Kidney (tissue), 14 donors: Measurements from ENCODE around the gene A1BG. TPM values are rescaled to one million over a fixed set of nuclear protein-coding genes. Genes with fewer than 3 reads are reported as not detected.

Experiments used
- DNase-seq, 5 donors: peaks; one replicate each; pipeline ENCODE4 v3.0.0-alpha.2; 2013 to 2020
- FAIRE-seq: peaks from 2 replicates; lab custom pipeline; 2012; peaks lifted over from hg19 to GRCh38; lab: Jason Lieb, UNC
- H3K27ac ChIP-seq, 2 donors: one replicate each; pipeline ENCODE4 v1.7.0; 2013; ENCODE audit warnings: low read depth in 2 of 2, low read length in 2 of 2, inconsistent platforms in 1 of 2
- H3K27me3 ChIP-seq: one replicate; pipeline ENCODE4 v1.7.1; 2013; ENCODE audit warnings: low read length, inconsistent platforms; ENCODE audit not compliant: control insufficient read depth, insufficient read depth
- H3K36me3 ChIP-seq, 3 donors: one replicate each; pipeline versions ENCODE4 v1.7.0 to v1.7.1; 2013; ENCODE audit warnings: low read length in 3 of 3, control low read depth in 1 of 3, inconsistent platforms in 1 of 3; ENCODE audit not compliant: insufficient read depth in 3 of 3, control insufficient read depth in 2 of 3
- H3K4me1 ChIP-seq, 3 donors: one replicate each; pipeline versions ENCODE4 v1.7.0 to v1.7.1; 2013; ENCODE audit warnings: low read length in 3 of 3, inconsistent platforms in 1 of 3, low read depth in 1 of 3; ENCODE audit not compliant: control insufficient read depth in 2 of 3, insufficient read depth in 2 of 3
- H3K4me3 ChIP-seq, 3 donors: one replicate each; pipeline versions ENCODE4 v1.7.0 to v1.8.1; 2013; ENCODE audit warnings: low read length in 3 of 3, control low read depth in 1 of 3, inconsistent platforms in 1 of 3
- H3K9ac ChIP-seq, 3 donors: one replicate each; pipeline versions ENCODE4 v1.7.0 to v1.7.1; 2013; ENCODE audit warnings: low read length in 3 of 3, control low read depth in 1 of 3, inconsistent platforms in 1 of 3
- H3K9me3 ChIP-seq, 3 donors: one replicate each; pipeline versions ENCODE4 v1.7.0 to v1.7.1; 2013; ENCODE audit warnings: low read length in 3 of 3, control low read depth in 1 of 3, inconsistent platforms in 1 of 3; ENCODE audit not compliant: control insufficient read depth in 2 of 3, insufficient read depth in 1 of 3
- intact Hi-C: fragments of 100-400 bp; cut with DNase I; formaldehyde crosslinking; loops from one replicate; pipeline ENCODE4 v1.11.1; 2022
- polyA plus RNA-seq: library from polyadenylated mRNA; stranded (reverse); fragments of 350-450 nt; fragmentation: Illumina TruSeq; extraction: RNeasy Lipid Tissue Mini Kit (QIAGEN cat#74804); gene quantifications from one replicate; pipeline ENCODE4 v1.2.3, GENCODE V29; 2014; ENCODE audit warnings: low read depth, low replicate concordance; ENCODE audit not compliant: insufficient read depth
- total RNA-seq: library from RNA; stranded (reverse); fragmentation: NEBNext Ultra II Directional; extraction: Animal tissue kit (Norgen Biotek cat#: 25700); gene quantifications from one replicate; pipeline ENCODE4 v1.2.1, GENCODE V29; 2021
- TF ChIP-seq, protein P1 (sequence below): IDR thresholded peaks from 3 replicates; pipeline ENCODE4 v1.5.1; 2012; ENCODE audit warnings: mild to moderate bottlenecking, moderate library complexity, borderline replicate concordance; ENCODE audit not compliant: insufficient read depth; ENCODE audit errors: extremely low read depth
- donor health status: control.
- donor health status: control.
- donor health status: control.
- donor health status: control.
- donor health status: control.
- donor health status: DM: yes; HTN: yes; CAD: no.
- donor health status: Normal renal cell carcinoma (clear cell type).

A1BG gene
- total and polyA plus RNA-seq, 2 donors from 2014 or later, result 10.9 to 19.0 TPM

- intact Hi-C loops, result no loop called here
- peak in 1 of 5 donors; percentile 34 for DNase-seq
- H3K27me3 ChIP-seq, result peaks cover 2% of the 10 kb centered on the region
Observed at GRCh38 chr19:58398545-58398944, 45.3 kb upstream of the A1BG start.

DNA sequence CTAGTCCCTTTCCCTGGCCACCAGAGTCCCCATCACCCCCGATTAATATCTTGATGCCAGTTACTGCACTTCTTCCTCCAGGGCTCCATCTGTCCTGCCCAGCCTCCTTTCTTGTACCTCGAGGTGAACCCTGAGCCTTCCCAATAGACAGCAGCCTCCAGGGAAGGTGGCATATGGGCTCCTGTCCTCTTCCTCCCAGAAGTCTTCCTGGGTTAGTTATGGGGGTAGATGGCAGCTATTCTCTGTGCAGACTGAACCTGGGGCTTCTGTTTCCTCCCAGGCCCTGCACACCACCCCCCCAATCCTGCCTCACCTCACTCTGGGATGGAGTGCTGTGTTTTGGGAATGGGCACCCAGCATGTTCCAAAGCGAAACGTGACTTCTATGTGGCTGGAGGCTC, 44.8 kb upstream of the A1BG start:
- H3K27me3 ChIP-seq, result peaks cover 2% of the 10 kb centered on the region
- H3K36me3 ChIP-seq, result peaks cover 0 to 14% (median 9%) of the 10 kb centered on the region in 3 donors
- no peak overlapping the region for H3K9ac ChIP-seq
- FAIRE-seq, result no peak
- TF ChIP-seq, protein P1, sequence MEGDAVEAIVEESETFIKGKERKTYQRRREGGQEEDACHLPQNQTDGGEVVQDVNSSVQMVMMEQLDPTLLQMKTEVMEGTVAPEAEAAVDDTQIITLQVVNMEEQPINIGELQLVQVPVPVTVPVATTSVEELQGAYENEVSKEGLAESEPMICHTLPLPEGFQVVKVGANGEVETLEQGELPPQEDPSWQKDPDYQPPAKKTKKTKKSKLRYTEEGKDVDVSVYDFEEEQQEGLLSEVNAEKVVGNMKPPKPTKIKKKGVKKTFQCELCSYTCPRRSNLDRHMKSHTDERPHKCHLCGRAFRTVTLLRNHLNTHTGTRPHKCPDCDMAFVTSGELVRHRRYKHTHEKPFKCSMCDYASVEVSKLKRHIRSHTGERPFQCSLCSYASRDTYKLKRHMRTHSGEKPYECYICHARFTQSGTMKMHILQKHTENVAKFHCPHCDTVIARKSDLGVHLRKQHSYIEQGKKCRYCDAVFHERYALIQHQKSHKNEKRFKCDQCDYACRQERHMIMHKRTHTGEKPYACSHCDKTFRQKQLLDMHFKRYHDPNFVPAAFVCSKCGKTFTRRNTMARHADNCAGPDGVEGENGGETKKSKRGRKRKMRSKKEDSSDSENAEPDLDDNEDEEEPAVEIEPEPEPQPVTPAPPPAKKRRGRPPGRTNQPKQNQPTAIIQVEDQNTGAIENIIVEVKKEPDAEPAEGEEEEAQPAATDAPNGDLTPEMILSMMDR, result no peak
- no peak overlapping the region for H3K4me3 ChIP-seq
- intact Hi-C loops, result no loop called here
- peak in 1 of 5 donors; percentile 13 for DNase-seq
- H3K27ac ChIP-seq, result no peak overlapping the region
- H3K4me1 ChIP-seq, result peaks cover 0 to 13% (median 10%) of the 10 kb centered on the region in 3 donors
- no peaks in the 10 kb centered on the region for H3K9me3 ChIP-seq

More at GRCh38 chr19:58398545-58398944, 45.3 kb upstream of the A1BG start:
- no peaks in the 10 kb centered on the region for H3K9me3 ChIP-seq
- peaks cover 0 to 9% (median 9%) of the 10 kb centered on the region in 3 donors for H3K36me3 ChIP-seq
- no peak overlapping the region for H3K4me3 ChIP-seq
- TF ChIP-seq, protein P1, result no peak
- no peak for FAIRE-seq
- H3K27ac ChIP-seq, result no peak overlapping the region
- H3K9ac ChIP-seq, result no peak overlapping the region
- H3K4me1 ChIP-seq, result peaks cover 0 to 13% (median 10%) of the 10 kb centered on the region in 3 donors

- Histone ChIP-seq H3K4me3 (no peak overlapping the region), H3K27me3 (peaks cover 2% of the 10 kb centered on the region), H3K9ac (no peak overlapping the region), H3K4me1 (peaks cover 0 to 13% (median 10%) of the 10 kb centered on the region in 3 donors), H3K27ac (no peak overlapping the region), H3K9me3 (no peaks in the 10 kb centered on the region), H3K36me3 (peaks cover 0 to 19% (median 13%) of the 10 kb centered on the region in 3 donors)
- FAIRE-seq, result no peak
- peak in 1 of 5 donors; percentile 28 for DNase-seq
- intact Hi-C loops, result no loop called here
- TF ChIP-seq, protein P1, result no peak
Observed at GRCh38 chr19:58397533-58398037, 44.3 kb upstream of the A1BG start.
